SH-SY5Y (cell line): Measurements from ENCODE around the gene APOBEC3B.

ENCODE experiments used
- GATA2 ChIP-seq: IDR thresholded peaks from 2 replicates; pipeline ENCODE4 v1.6.1; 2011; ENCODE audit warnings: mild to moderate bottlenecking, low read depth, low read length
- GATA3 ChIP-seq: IDR thresholded peaks from 2 replicates; pipeline ENCODE4 v1.6.1; 2011; ENCODE audit warnings: low read depth, mild to moderate bottlenecking, low read length, moderate library complexity

- TF ChIP-seq GATA3, result no peak
- TF ChIP-seq GATA2, result no peak
Observed at GRCh38 chr22:38971791-38972190, 10.4 kb upstream of the APOBEC3B start.
